Adrenal gland (tissue), 12 donors: ENCODE data around the gene KIFC1. TPM values are rescaled to one million over a fixed set of nuclear protein-coding genes. Genes with fewer than 3 reads are reported as not detected.
A peak's percentile ranks its signal among the peaks of the same experiment; 100 is the strongest.

ENCODE experiments used
- DNase-seq, 7 donors: peaks; one replicate each; pipeline ENCODE4 v3.0.0-alpha.2; 2019 to 2020
- H3K27ac ChIP-seq, 5 donors: fragments of 200-600 bp; sonication (generic) in 4 of 5; 1 replicate in 3 of 5; 2 replicates in 2 of 5; pipeline versions ENCODE4 v1.5.1 to v1.8.0; 2016 to 2020; ENCODE audit warnings: mild to moderate bottlenecking in 1 of 5
- H3K27me3 ChIP-seq: fragments of 200-600 bp; 2 replicates; pipeline ENCODE4 v1.8.0; 2021
- H3K36me3 ChIP-seq, 2 donors: fragments of 200-600 bp; replicated peaks in 1 of 2; 1 replicate in 1 of 2; 2 replicates in 1 of 2; pipeline versions ENCODE4 v1.5.1 to v1.8.0; 2018 to 2022
- H3K4me1 ChIP-seq, 2 donors: fragments of 200-600 bp; replicated peaks in 1 of 2; 1 replicate in 1 of 2; 2 replicates in 1 of 2; pipeline versions ENCODE4 v1.5.1 to v1.8.0; 2018 to 2021
- H3K4me3 ChIP-seq, 4 donors: fragments of 200-600 bp; sonication (generic) in 3 of 4; one replicate each; pipeline ENCODE4 v1.5.1; 2016 to 2018
- H3K9me3 ChIP-seq, 3 donors: fragments of 200-600 bp; sonication (generic) in 1 of 3; replicated peaks in 1 of 3; 1 replicate in 2 of 3; 2 replicates in 1 of 3; pipeline versions ENCODE4 v1.5.1 to v1.8.0; 2016 to 2021
- CTCF ChIP-seq, 6 experiments: fragments of 450-650 bp in 4 of 6; fragments of 200-600 bp in 2 of 6; sonication (generic) in 1 of 6; IDR thresholded peaks; 1 replicate in 5 of 6; 2 replicates in 1 of 6; pipeline versions ENCODE4 v1.5.1 to v1.8.0; 2016 to 2021; ENCODE audit warnings: antibody characterized with exemption in 6 of 6, mild to moderate bottlenecking in 2 of 6, moderate library complexity in 1 of 6
- POLR2A ChIP-seq, 2 donors: fragments of 450-650 bp; IDR thresholded peaks; one replicate each; pipeline ENCODE4 v1.6.1; 2017; ENCODE audit warnings: antibody characterized with exemption in 2 of 2, mild to moderate bottlenecking in 2 of 2, moderate library complexity in 1 of 2
- WGBS, 4 donors: extraction: QIAGEN DNeasy Blood & Tissue Kit in 2 of 4; methylation state at CpG; one replicate each; pipeline versions ENCODE4 v1.1.5 to v1.1.7; 2013 to 2017; 5-methylcytosine and 5-hydroxymethylcytosine counted together
- intact Hi-C, 2 donors: fragments of 100-400 bp; cut with DNase I; formaldehyde crosslinking; loops; one replicate each; pipeline versions ENCODE4 v1.14.1 to v1.15.0; 2022 to 2023
- polyA plus RNA-seq, 3 donors: library from polyadenylated mRNA; stranded (reverse); fragments of 200-250 nt in 2 of 3; fragments of 350-450 nt in 1 of 3; fragmentation: Illumina TruSeq in 1 of 3; extraction: RNeasy Lipid Tissue Mini Kit (QIAGEN cat#74804) in 1 of 3; gene quantifications; one replicate each; pipeline ENCODE4 v1.2.3, GENCODE V29; 2013 to 2014
- total RNA-seq, 9 donors: library from RNA; depleted of rRNA in 4 of 9; stranded (reverse); fragments of >200 nt in 4 of 9; fragments of 120-200 nt in 1 of 9; fragmentation: NEBNext Ultra II Directional in 1 of 9; extraction: Animal tissue kit (Norgen Biotek cat#: 25700) in 1 of 9; gene quantifications; one replicate each; pipeline versions ENCODE4 v1.1.0 to v1.2.4, GENCODE V29; 2013 to 2023
- donor health status: healthy with polysubstance abuse.
- donor health status: Bipolar disorder and iron deficiency.
- donor health status: DM: yes; HTN: yes; CAD: no.
- donor health status: DM: no; HTN: no; CAD: no.
- donor health status: DM: no; HTN: no; CAD: no.
- donor health status: DM: yes; HTN: yes; CAD: no.

KIFC1 gene
- total and polyA plus RNA-seq, 12 donors = 0.60 to 9.5 (median 1.4) TPM; not detected in 1

- intact Hi-C loops = loop anchor here in 1 of 2 donors (10.0 kb wide), 1 partner anchor 146 kb away; no protein-coding TSS in a partner anchor
- H3K4me1 ChIP-seq = peaks cover 19 to 62% of the 10 kb centered on the region in 2 donors
- DNase-seq = peak in 6 of 7 donors; percentile 40 to 72 (median 52)
Measured at GRCh38 chr6:33428224-33428965, 36.8 kb downstream of the KIFC1 start.

DNA sequence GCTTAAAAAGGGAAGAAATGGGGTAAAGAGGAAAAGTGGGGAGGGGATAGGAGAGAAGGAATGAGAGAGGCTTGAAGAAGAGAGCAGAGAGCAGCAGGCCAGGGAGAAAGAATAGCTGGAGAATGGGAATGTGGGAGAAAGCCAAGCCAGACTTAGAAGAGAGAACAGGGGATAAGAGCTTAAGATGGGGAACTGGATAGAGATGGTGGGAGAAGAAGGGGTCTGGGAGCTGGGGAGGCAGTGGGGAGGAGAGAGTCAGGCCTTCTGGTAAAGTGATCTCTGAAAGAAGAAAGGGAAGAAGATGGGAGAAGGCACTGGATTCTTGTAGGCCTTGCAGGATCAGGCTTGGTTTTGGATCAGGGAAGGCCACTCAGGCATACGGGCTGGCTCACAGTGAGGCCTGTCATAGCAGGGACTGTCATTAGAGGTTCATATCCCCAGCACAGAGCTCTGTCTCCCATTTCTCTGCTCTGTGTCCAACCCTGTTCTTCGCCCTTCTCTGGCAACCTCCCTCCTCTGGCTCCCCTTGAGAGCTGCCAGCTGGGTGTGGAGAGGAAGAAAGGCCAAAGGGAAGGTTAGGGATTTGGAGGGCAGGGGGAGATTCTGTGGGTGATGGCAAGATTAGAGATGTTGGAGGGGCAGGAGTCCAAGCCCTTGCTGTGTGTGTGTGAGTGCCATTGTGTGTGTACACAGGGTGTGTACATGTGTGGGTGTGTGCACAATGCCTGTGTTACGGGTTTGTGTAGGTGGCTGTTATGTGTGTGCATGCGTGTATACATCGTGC lies 37.5 kb downstream of the KIFC1 start:
- Histone ChIP-seq H3K27ac (peak overlapping the region in 3 of 5 donors; percentile 16 to 80 (median 64)), H3K36me3 (no peaks in the 10 kb centered on the region), H3K4me1 (peaks cover 19 to 60% of the 10 kb centered on the region in 2 donors), H3K9me3 (no peaks in the 10 kb centered on the region), H3K27me3 (no peaks in the 10 kb centered on the region), H3K4me3 (no peak overlapping the region)
- WGBS, 4 donors = 66 to 74% (median 73%) methylated on average over 5 of the region's 5 CpGs
- intact Hi-C loops = loop anchor here in 1 of 2 donors (10.0 kb wide), 1 partner anchor 146 kb away; no protein-coding TSS in a partner anchor
- no peak for DNase-seq
- TF ChIP-seq POLR2A (IDR thresholded peaks at IDR 0.05) = no peak
- TF ChIP-seq CTCF (IDR thresholded peaks at IDR 0.05) = no peak

More at GRCh38 chr6:33428224-33428965, 36.8 kb downstream of the KIFC1 start:
- no peak for TF ChIP-seq POLR2A (IDR thresholded peaks at IDR 0.05)
- TF ChIP-seq CTCF (IDR thresholded peaks at IDR 0.05) = peak; percentile 22 to 56 (median 30)
- WGBS, 4 donors = 4 to 100% (median 41%) methylated on average over 1 to 33 of the region's 33 CpGs
- H3K27me3 ChIP-seq = no peaks in the 10 kb centered on the region
- H3K9me3 ChIP-seq = no peaks in the 10 kb centered on the region
- no peaks in the 10 kb centered on the region for H3K36me3 ChIP-seq
- H3K4me3 ChIP-seq = peak overlapping the region in 1 of 4 donors; percentile 73
- H3K27ac ChIP-seq = peak overlapping the region in 3 of 5 donors; percentile 16 to 80 (median 64)

- Histone ChIP-seq H3K4me1 (peaks cover 16 to 54% of the 10 kb centered on the region in 2 donors), H3K9me3 (no peaks in the 10 kb centered on the region), H3K4me3 (no peak overlapping the region), H3K27ac (peak overlapping the region in 2 of 5 donors; percentile 58 to 64), H3K27me3 (no peaks in the 10 kb centered on the region), H3K36me3 (no peaks in the 10 kb centered on the region)
- DNase-seq = no peak
- TF ChIP-seq POLR2A (IDR thresholded peaks at IDR 0.05) (no peak), CTCF (IDR thresholded peaks at IDR 0.05) (no peak)
- WGBS, 4 donors = 42 to 51% (median 47%) methylated on average over 2 of the region's 2 CpGs
- intact Hi-C loops = loop anchor here in 1 of 2 donors (10.0 kb wide), 1 partner anchor 145 kb away; no protein-coding TSS in a partner anchor
Measured at GRCh38 chr6:33429750-33430052, 38.1 kb downstream of the KIFC1 start.

- Histone ChIP-seq H3K4me1 (peaks cover 11 to 50% of the 10 kb centered on the region in 2 donors), H3K27me3 (no peaks in the 10 kb centered on the region), H3K9me3 (no peaks in the 10 kb centered on the region), H3K27ac (peak overlapping the region in 1 of 5 donors; percentile 64), H3K36me3 (peaks cover 0 to 2% of the 10 kb centered on the region in 2 donors), H3K4me3 (no peak overlapping the region)
- TF ChIP-seq CTCF (IDR thresholded peaks at IDR 0.05) (no peak), POLR2A (IDR thresholded peaks at IDR 0.05) (no peak)
- intact Hi-C loops = no loop called here
- WGBS, 4 donors = 55 to 68% (median 65%) methylated on average over 2 of the region's 2 CpGs
- DNase-seq = no peak
Measured at GRCh38 chr6:33430334-33430733, 38.7 kb downstream of the KIFC1 start.
